ENCODE measurements around the gene TBL2.
"Not testable (repeated sequence)": the region's sequence is repeated elsewhere in the genome, so short reads cannot be mapped to it uniquely, and the experiment has no call there.

The TBL2 gene

DNA sequence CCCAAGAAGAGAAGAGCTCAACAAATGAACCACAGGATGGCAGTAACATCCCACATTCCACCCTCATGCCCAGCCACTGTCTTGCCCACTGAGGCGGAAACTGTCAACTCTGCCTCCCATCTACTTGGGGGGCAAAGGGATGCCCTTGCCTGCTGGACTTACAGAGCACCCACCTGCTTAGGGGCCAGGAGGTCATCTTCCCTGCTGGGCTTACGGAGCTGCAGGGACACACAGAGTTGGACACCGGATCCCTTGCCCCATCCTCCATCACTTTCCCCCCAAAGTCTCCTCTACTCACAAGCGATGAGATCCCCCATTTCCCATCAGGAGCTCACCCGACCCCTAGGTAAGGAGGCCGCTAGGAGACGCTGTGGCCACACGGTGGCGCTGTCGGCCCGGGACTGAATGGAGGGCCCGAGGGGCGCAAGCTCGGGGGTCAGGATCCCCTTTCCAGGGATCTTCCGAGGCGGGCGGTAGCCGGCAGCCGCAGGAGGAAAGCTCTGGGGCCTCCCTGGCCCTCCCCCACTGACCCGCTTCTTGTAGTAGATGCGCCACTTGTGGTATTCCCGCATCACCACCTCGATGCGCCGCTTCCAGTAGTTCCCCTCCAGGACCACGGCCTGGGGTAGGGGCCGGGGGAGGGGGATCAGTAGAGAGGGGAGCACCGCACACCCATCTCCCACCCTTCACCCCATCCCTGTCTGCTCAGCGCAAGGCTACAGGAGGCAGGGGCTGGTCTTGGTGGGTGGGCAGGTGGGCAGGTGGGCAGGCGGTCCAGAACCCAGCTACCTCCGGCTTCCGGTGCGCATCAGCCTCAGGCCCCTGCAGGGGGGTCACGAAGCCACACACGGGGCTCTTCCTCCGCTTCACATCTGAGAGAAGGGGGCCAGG, 28.7 kb upstream of the TBL2 start:
- FAIRE-seq, result no peak
- peak; percentile 25 for DNase-seq (ENCODE audit: low spot score)

DNA sequence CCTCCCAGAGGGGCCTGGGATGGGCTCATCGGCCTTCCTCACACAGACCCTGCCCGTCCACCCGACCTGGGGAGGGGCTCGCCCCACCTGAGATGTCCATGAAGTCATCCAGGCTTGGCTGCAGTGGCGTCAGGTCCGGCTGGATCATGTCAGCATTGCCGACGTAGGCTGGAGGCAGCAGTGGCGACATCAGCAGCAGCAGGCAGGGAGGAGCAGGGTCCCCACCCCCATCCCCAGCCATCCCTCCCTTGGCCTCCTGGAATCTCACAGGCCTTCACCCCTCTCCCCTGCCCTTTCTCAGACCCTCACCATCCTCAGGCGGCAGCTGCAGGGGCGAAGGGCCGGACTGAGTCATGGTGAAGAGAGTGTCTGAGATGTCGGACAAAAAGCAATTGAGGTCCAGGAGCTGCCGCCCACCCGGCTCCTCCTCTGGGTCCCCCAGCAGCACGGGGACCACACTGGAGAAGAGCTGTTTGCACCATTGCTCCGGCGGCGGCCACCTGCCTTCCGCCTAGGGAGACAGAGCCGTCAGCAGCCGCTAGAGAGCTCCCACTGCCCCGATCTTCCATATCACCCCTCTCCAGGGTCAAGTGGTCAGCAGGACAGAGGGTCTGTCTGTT, 27.3 kb upstream of the TBL2 start:
- DNase-seq (ENCODE audit: low spot score), result no peak
- no peak for FAIRE-seq

DNA sequence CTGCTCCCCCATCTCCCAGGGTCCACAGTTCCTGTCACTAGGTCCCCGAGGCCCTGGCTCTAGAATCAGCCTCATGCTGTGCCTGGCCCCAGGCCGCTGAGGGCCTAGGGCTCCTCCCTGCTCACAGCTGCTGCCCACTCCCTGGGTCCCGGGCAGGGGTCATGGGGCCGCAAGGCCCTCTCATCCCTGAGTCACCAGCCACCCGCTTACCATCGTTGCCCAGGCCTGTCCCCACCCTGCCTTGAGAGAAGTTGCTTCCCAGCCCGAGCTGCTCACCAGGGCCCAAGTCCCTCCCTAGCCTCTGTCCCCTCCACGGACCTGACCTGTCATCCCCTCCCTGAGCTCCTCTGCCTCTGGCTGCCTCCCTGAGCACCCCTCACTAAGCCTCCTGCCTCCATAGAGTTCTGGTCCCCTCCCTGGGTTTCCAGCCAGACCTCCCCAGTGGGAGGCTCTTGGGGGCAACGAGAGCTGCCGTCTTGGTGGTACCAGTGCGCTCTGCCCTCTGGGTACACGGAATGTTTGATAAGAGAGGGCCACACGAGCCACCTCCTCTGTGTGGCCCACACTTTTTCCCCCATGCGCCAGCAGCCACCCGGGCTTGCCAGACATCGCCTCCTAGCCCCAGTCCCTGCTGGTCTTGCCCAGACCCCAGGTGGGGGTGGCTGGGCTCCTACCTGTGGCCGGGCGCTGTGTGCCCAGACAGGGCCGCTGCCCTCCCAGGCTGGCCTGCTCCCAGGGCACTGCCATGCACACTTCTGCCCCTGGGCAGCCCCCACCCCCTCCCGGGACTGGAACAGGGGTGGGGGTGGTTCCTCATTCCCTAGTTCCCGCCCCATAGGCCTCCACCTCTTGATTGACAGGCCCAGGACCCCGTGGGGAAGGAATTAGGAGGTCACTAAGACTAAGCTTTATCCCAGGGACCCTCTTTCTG, 24.6 kb upstream of the TBL2 start:
- DNase-seq (ENCODE audit: low spot score), result peak; percentile 54
- FAIRE-seq, result no peak

DNA sequence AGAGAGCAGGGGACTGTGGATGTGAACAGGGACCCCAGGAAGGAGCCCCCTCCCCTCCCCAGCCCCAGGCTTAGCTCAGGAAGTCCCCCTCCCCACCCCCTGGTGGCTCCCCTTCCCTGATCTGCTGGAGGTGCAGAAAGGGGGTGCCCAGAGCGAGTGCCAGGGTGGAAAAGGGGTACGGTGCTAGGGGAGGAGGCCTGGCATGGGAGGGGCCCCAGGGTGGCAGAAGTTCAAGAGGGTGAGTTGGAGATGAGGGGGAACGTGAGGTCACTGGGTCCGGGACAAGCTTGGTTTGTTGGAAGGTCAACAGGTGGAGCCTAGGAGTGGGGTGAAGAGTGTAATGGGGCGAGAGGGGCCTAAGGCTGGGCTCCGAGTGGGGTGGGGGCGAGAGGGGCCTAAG, 21.5 kb upstream of the TBL2 start:
- FAIRE-seq (no peak), DNase-seq (ENCODE audit: low spot score) (no peak)

DNA sequence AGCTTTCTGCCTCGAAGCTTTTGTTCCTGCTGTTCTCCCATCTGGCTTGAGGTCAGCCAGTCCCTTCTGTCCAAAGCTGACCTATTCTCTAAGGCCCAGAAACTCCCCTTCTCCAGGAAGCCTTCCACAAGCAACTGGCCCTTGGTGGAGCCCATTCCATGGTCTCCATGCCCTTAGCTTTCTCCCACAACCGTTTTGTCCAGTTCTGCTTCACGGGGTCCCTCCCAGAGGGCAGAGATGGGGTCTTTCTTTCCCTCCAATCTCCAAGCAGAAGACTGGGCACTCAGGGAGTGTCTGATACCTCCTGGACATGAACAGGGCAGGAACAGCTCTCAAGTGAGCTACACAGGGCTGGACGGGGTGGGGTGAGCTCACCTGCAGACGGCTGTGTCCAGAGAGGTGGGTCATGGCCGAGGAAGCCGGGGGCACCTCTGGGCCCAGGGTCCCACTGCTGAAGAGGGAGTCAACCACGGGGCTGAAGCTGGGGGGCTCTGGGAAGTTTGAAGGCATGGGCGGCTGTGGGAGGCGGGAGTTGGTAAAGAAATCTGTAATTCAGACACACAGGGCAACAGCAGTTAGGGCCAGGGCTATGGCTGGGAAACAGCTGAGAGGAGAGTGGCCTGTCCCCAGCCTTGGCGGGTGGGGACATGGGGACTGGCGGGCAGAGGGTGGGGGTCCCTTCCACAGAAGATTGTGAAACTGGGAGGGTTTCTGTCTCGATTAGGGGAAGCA, 20.9 kb upstream of the TBL2 start:
- FAIRE-seq (no peak), DNase-seq (ENCODE audit: low spot score) (no peak)

DNA sequence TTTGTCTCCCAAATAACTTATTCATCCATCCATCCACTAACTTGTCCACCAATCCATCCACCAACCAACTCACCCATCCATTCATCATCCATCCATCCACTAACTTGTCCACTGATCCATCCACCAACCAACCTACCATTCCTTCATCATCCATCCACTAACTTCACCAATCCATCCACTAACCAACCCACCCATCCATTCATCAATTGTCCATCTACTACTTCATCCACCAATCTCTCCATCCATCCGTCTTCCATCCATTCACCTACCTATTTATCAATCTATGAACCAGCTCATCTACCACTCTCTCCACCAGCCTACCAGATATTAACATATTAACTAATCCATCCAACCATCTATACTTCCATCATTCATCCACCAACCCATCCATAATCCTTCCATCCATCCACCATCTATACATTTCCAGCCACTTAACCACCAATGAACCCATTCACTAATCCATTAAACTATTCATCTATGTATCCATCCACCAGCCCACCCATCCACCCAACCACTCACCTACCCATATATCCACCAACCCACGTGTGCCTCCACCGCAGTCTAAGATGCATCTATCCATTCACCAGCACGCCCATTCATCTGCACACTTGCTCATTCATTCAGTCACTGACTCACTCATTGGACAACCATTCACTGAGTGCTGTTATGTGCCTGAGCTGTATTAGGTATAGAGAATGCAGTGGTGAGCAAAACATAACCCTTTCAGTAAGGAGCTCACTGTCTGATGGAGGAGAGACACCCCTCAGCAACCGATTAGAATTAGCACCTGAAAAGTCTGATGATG, 19.8 kb upstream of the TBL2 start:
- DNase-seq (ENCODE audit: low spot score) (no peak), FAIRE-seq (no peak)

DNA sequence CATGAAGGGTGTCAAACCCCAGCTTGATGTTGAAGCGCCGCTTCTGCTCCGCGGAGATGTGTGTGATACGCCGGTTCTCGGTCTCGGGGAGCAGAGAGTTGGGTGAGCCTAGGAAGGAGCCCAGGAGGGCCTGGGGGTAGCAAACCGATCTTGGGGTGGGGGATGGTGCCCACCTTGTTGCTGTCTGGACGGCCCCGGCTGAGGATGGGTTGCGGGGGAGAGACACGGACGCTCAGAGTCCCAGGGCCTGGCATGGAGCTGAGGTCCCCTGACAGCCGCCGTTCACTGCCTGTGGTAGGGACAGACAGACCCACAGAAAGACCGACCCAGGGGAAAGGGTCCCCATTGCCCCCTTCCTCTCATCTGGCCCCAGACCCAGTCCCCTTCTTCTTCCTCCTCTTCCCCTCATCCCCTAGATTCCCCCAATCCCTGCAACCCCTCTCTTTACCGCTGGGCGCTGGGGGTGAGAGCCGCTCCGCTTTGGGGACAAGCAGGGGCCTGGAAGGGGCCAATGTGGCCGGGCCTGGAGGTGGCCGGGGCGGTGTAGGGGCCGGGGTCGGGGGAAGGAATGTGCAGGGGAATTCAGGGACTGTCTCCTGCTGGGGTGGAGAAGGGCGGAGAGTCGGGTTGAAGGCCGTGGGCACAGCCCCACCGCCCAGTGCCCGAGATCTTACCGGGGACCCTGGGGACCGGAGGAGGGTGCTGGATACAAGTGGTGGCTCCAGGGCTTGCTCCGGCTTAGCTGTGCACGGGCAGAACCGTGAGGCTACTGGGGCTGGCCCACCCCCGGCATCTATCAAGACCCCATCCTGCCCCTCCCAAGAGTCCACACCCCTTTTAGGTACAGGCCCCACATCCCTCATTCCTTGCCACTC, 18.0 kb upstream of the TBL2 start:
- FAIRE-seq, result no peak
- DNase-seq (ENCODE audit: low spot score), result no peak

DNA sequence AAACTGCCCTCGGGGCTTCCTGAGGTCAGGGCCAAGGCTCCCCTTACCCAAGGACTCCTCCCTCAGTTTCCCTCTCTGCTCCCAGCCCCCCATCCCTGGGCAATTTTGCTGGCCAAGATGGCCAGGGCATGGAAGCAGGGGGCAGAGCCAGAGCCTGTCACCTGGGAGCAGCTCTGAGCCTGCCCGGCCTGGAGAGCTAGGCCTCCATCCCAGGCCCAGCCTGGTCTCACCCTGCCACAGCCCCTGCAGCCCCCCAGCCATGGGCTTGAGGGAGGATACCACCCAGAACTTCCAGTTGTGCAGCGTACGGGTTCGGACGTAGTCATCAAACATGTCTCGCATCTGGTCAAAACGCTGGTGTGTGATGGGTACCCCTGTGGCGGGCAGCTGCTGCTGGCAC, 17.0 kb upstream of the TBL2 start:
- no peak for FAIRE-seq
- no peak for DNase-seq (ENCODE audit: low spot score)

DNA sequence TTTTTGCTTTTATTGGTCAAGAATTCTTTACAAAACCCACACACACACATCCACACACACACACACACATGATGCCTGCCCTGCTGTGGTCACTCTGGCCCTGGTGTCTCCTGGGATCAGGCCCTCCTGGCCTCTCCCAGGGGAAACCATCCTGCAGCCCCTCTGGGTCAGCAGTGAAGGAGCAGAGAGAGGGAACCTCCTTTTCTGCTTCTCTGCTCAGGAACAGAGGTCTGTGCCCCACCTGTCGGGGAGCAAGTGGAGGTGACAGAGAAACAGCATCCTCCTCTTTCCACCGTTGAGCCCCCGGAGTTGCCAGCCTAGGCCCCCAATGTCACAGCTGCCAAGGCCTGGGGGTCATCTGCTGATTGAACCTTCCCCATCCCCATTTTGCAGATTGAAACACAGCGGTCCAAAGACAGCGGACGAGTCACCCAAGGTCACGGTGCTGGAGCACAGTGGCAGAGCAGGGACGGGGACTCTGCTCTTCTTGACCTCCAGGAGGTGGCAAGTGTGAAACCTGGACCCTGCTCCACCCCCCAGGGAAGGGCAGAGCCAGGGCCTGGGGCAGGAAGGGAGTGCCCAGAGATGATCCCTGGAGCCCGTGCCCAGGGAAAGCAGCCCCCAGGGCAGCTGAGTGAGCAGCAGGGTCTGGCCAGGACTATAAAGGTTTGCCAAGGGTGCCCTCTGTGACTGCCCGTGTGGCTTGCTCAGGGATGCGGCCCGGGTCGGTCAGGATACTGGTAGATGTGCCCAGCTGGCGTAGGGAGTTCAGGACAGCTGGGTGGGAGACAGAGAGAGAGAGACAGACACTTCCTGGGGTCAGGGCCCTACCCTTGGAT, 15.0 kb upstream of the TBL2 start:
- DNase-seq (ENCODE audit: low spot score) (no peak), FAIRE-seq (no peak)

DNA sequence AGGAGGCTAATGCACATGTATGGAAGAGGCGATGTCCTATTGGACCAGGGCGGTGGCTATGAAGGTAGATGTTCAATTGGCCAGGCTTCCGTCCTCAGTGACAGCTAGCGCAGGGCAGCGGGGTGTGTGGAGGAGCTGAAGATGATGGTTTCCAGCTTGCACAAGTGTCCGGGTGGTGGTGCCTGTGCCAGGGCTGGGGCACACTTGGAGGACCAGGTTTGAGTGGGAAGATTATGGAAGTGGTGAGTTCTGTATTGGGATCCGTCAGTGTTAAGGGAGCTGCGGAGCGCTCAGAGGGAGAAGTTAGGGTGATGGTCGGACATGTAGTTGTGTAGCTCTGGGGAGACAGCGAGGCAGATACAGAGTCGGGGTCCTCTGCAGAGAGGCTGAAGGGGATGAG, 8.5 kb upstream of the TBL2 start:
- DNase-seq (ENCODE audit: low spot score) (no peak), FAIRE-seq (no peak)

DNA sequence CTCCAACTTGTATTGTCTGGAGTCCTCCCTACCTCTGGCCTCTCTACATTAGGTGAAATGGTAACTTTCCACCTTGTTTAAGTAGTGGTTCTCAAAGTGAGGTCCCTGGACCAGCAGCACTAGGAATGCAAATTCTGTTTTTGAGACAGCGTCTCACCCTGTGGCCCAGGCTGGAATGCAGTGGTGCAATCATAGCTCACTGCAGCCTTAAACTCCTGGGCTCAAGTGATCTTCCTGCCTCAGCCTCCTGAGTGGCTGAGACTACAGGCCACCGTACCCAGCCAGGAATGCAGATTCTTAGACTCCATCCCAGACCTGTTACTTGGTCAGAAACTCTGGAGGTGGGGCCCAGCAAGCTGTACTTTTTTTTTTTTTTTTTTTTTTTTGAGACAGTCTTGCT, 6.8 kb upstream of the TBL2 start:
- no peak for FAIRE-seq

DNA sequence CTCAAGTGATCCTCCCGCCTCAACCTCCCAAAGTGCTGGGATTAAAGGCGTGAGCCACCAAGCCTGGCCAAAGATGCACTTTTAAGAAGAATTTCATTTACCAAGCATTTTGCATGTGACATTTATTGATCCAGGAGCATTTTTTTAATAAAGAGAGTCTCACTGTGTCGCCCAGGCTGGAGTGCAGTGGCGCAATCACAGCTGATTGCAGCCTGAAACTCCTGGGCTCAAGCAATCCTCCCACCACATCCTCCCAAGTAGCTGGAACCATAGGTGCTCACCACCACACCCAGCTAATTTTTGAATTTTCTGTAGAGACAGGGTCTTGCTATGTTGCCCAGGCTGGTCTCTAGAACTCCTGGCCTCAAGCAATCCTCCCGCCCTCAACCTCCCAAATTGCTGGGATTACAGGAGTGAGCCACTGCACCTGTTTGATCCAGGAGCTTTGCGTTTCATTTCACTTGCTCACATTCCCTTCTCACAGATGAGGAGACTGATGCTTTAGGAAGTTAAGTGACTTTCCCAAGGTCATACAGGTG, 4.4 kb upstream of the TBL2 start:
- DNase-seq (ENCODE audit: low spot score) (no peak), FAIRE-seq (no peak)

More for the DNA sequence above, 6.8 kb upstream of the TBL2 start:
- DNase-seq (ENCODE audit: low spot score), result no peak

DNA sequence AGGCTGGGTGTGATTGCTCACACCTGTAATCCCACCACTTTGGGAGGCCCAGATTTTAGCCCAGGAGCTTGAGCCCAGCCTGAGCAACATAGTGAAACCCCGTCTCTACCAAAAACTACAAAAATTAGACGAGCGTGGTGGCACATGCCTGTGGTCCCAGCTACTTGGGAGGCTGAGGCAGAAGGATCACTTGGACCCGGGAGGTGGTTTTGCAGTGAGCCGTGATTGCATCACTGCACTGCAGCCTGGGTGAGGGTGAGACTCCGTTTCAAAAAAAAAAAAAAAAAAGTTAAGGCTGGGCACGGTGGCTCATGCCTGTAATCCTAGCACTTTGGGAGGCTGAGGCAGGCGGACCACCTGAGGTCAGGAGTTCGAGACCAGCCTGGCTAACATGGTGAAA, 2.6 kb upstream of the TBL2 start:
- FAIRE-seq; DNase-seq (ENCODE audit: low spot score): not testable (repeated sequence)

DNA sequence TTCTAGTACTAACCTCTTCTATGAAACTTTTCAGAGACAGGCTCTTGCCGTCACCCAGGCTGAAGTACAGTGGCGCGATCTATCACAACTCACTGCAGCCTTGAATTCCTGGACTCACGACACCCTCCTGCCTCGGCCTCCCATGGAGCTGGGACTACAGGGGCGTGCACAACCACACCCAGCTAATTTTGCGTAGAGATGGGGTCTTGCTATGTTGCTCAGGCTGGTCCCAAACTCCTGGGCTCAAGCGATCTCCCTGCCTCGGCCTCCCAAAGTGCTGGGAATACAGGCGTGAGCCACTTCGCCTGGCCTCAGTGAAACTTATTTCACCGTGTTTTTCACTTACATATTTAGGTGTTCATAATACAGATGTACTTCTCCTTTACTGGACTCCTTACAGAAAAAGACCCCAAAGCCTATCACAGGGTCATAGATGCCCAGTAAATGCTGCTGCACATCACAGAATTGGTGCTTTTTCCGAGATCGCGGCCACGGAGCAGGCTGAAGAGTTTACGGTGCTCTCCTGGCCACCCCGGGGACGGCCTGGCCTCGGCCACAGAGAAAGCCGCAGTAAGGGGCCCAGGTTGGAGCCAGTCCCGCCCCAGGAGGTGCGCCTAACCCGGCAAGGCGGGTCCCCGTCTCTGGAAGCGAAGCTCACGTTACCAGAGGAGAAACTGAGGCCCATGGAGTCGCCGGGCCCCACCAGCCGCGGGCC, 595 bp downstream of the TBL2 start:
- FAIRE-seq (no peak), DNase-seq (ENCODE audit: low spot score) (no peak)

DNA sequence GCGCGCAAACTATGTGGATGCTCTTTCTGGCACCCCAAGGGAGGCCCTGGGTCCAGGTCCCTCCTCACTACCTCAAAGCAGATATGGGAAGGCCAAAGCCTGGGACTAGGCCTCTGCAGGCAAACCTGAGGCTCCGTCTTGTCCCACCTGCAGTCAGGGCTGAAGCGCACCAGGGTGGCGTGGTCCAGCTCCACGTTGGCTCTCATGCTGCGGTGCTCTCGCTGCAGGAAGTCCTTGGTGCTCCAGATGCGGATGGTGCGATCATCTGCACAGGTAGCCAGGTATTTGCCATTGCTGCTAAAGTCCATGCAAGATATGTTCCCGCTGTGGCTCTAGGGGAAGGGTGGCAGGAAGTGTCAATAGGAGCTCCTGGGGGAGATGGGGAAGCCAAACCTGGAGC, 4.6 kb downstream of the TBL2 start:
- DNase-seq (ENCODE audit: low spot score), result no peak
- no peak for FAIRE-seq

DNA sequence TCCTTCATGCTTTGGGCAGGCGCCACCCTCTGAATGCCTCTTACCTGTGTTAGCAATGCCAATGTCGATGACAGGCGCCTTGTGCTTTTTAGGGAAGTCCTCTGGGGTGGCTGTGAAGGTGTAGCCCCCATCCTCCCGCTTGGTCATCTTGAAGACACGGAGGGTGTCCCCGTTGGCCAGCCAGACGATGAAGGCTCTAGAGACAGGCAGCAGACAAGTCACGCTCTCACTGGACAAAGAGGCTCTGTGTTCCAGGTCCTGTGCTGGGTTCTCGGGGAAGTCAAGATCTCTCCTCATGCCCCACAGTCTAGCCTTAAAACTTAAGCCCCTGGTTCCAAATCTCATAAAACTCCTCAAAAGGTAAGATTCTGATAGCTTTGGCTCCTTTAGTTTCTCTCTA, 5.1 kb downstream of the TBL2 start:
- no peak for FAIRE-seq
- DNase-seq (ENCODE audit: low spot score), result no peak

DNA sequence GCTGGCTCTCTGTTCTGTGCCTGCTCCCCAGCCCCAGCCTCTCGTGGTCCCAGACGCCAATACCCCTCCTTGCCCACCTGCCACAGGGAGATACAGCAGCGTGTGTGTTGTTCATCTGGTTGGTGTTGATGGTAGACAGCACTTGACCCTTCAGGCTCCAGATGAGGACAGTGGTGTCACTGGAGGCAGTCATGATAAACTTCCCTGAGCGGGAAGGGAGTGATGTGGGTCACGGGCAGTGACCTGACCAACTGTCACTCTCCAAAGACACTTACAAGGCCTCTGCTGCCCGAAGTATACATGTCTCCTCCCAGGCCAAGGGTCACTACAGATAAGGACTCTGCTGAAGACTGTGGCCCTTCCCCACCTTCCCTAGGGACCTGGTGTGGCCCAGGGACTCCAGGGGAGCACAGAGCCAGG, 5.6 kb downstream of the TBL2 start:
- FAIRE-seq, result no peak
- DNase-seq (ENCODE audit: low spot score), result no peak

DNA sequence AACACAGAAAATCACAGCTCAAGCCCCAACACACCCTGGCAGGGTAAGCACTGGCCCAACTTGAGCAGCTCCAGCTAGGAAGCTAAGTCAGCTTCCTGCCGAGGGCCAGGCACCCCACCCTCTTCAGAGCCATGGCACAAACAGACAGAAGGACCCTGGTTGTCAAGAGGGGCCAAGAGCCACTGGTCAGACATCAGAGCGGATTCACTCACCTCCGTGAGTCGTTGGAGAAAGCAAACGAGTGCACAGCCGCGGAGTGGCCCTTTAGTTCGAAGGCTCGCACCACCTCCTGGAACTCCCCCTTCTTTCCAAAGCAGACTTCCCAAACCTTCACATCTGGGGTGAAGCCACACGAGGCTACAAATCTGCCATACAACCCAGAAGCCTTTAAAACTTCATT, 7.4 kb downstream of the TBL2 start:
- FAIRE-seq (no peak), DNase-seq (ENCODE audit: low spot score) (no peak)
